HG03108 (cell line): ENCODE measurements around the gene MS4A4A.

Source experiments
- ATAC-seq: cut with Tn5 transposase; IDR thresholded peaks from one replicate; pipeline ENCODE4 v1.9.1; 2021; ENCODE audit warnings: moderate library complexity; ENCODE audit not compliant: unreplicated experiment

MS4A4A gene

GRCh38 chr11:60345489-60345888, 65.0 kb downstream of the MS4A4A start:
- ATAC-seq = no peak

GRCh38 chr11:60347084-60347797, 66.8 kb downstream of the MS4A4A start:
- no peak for ATAC-seq

- ATAC-seq = no peak
Observed at GRCh38 chr11:60348116-60348515, 67.7 kb downstream of the MS4A4A start.

- ATAC-seq = no peak
Observed at GRCh38 chr11:60349990-60350389, 69.5 kb downstream of the MS4A4A start.

GRCh38 chr11:60357771-60358170, 77.3 kb downstream of the MS4A4A start:
- no peak for ATAC-seq
